ENCODE results near the gene LILRA2. TPM values are rescaled to one million over a fixed set of nuclear protein-coding genes. Genes with fewer than 3 reads are reported as not detected.

Gene LILRA2
- total and polyA plus RNA-seq, 2 experiments from 2014 or later: not detected

DNA sequence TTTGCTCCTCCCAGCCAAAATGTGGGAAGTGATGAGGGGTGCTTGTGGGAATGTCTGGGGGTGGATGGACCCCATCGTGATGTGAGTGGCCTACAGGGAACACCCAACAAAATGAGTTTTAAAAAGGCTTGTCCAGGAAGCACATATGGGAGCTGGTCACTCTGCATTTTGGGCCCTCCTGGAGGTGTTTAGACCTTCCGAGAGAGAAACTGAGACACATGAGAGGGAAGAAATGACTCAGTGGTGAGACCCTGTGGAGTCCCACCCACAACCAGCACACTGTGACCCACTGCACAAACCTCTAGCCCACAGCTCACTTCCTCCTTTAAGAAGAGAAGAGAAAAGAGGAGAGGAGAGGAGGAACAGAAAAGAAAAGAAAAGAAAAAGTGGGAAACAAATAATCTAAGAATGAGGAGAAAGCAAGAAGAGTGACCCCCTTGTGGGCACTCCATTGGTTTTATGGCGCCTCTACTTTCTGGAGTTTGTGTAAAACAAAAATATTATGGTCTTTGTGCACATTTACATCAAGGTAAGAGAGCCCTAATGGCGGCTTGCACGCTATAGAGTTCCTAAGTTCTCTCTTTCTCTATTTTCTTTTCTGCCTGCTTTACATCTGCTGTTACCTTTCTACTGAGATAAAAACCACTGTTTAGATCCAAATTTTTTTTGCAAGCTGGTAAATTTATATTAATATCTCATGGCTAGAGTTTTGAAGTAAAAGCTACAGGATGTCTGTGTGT is 43.4 kb downstream of the LILRA2 start:
- Histone ChIP-seq H3K27me3 (ENCODE audit: insufficient read depth) (no peaks in the 10 kb centered on the region), H3K27ac (ENCODE audit: low read depth) (no peak overlapping the region), H3K4me1 (ENCODE audit: insufficient read depth) (no peaks in the 10 kb centered on the region), H3K4me2 (no peak overlapping the region), H2AFZ (no peak overlapping the region), H3K79me2 (replicated peaks; ENCODE audit: insufficient read depth) (no peaks in the 10 kb centered on the region), H3K4me3 (no peak overlapping the region), H3K9me2 (ENCODE audit: insufficient read depth) (no peaks in the 10 kb centered on the region), H4K20me1 (replicated peaks; ENCODE audit: insufficient read depth) (no peaks in the 10 kb centered on the region), H3K36me3 (ENCODE audit: insufficient read depth) (no peaks in the 10 kb centered on the region), H3F3A (replicated peaks; ENCODE audit: low read depth) (no peaks in the 10 kb centered on the region)
- Mint-ChIP-seq H3K4me3 (no peak overlapping the region), H3K9me3 (peaks cover 91% of the 10 kb centered on the region), H3K27ac (no peak overlapping the region), H3K4me1 (no peaks in the 10 kb centered on the region), H3K27me3 (ENCODE audit: insufficient read depth, low read depth, poor library complexity) (peaks cover 2% of the 10 kb centered on the region), H3K36me3 (ENCODE audit: low read depth) (peaks cover 22% of the 10 kb centered on the region)
- DNase-seq (ENCODE audit: low spot score) (no peak), ATAC-seq (no peak)
- no peak for TF ChIP-seq JUNB (IDR thresholded peaks at IDR 0.05; ENCODE audit: unreplicated experiment)

DNA sequence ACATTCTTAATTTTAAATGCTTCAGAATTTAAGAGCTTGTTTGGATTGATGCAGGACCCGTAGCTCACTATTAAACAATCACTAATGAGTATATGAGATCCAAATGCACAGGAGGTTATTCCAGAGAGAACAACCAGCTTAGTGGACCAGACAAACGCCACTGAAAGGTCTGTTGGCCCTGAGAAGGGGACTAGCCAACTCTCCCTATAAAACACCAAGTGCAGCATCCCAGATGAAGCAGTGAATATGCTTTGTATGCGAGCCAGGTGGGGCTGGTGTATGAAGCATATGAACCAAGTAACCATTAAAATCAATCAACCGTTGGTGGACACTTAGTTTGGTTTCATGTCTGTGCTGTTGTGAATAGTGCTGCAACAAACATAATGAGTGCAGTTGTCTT is 46.9 kb downstream of the LILRA2 start:
- Histone ChIP-seq H3K36me3 (ENCODE audit: insufficient read depth) (no peaks in the 10 kb centered on the region), H3K4me1 (ENCODE audit: insufficient read depth) (no peaks in the 10 kb centered on the region), H2AFZ (no peak overlapping the region), H3K79me2 (replicated peaks; ENCODE audit: insufficient read depth) (no peaks in the 10 kb centered on the region), H3K4me3 (no peak overlapping the region), H3K4me2 (no peak overlapping the region), H3K27ac (ENCODE audit: low read depth) (no peak overlapping the region), H3K9me2 (ENCODE audit: insufficient read depth) (no peaks in the 10 kb centered on the region), H3F3A (replicated peaks; ENCODE audit: low read depth) (no peaks in the 10 kb centered on the region), H4K20me1 (replicated peaks; ENCODE audit: insufficient read depth) (no peaks in the 10 kb centered on the region), H3K27me3 (ENCODE audit: insufficient read depth) (no peaks in the 10 kb centered on the region)
- DNase-seq (ENCODE audit: low spot score) (no peak), ATAC-seq (no peak)
- no peak overlapping the region for H3K4me3 Mint-ChIP-seq
- H3K36me3 Mint-ChIP-seq (ENCODE audit: low read depth): peaks cover 25% of the 10 kb centered on the region
- H3K27ac Mint-ChIP-seq: no peak overlapping the region
- H3K9me3 Mint-ChIP-seq: peaks cover 86% of the 10 kb centered on the region
- no peaks in the 10 kb centered on the region for H3K4me1 Mint-ChIP-seq
- H3K27me3 Mint-ChIP-seq (ENCODE audit: insufficient read depth, low read depth, poor library complexity): peaks cover 2% of the 10 kb centered on the region
- TF ChIP-seq POLR2AphosphoS5 (IDR thresholded peaks at IDR 0.05; ENCODE audit: low read depth) (no peak), CREB1 (CRISPR knock-in tag; IDR thresholded peaks at IDR 0.05; ENCODE audit: low read depth) (no peak), ZNF331 (CRISPR knock-in tag; IDR thresholded peaks at IDR 0.05; ENCODE audit: low read depth) (no peak), EZH2 (IDR thresholded peaks at IDR 0.05; ENCODE audit: low read depth, unreplicated experiment) (no peak), NANOG (IDR thresholded peaks at IDR 0.05; ENCODE audit: borderline replicate concordance) (no peak), JUNB (IDR thresholded peaks at IDR 0.05; ENCODE audit: unreplicated experiment) (no peak), ZNF114 (CRISPR knock-in tag; IDR thresholded peaks at IDR 0.05) (no peak), STAT1 (IDR thresholded peaks at IDR 0.05; ENCODE audit: unreplicated experiment) (no peak)
- TF ChIP-seq, protein P1, sequence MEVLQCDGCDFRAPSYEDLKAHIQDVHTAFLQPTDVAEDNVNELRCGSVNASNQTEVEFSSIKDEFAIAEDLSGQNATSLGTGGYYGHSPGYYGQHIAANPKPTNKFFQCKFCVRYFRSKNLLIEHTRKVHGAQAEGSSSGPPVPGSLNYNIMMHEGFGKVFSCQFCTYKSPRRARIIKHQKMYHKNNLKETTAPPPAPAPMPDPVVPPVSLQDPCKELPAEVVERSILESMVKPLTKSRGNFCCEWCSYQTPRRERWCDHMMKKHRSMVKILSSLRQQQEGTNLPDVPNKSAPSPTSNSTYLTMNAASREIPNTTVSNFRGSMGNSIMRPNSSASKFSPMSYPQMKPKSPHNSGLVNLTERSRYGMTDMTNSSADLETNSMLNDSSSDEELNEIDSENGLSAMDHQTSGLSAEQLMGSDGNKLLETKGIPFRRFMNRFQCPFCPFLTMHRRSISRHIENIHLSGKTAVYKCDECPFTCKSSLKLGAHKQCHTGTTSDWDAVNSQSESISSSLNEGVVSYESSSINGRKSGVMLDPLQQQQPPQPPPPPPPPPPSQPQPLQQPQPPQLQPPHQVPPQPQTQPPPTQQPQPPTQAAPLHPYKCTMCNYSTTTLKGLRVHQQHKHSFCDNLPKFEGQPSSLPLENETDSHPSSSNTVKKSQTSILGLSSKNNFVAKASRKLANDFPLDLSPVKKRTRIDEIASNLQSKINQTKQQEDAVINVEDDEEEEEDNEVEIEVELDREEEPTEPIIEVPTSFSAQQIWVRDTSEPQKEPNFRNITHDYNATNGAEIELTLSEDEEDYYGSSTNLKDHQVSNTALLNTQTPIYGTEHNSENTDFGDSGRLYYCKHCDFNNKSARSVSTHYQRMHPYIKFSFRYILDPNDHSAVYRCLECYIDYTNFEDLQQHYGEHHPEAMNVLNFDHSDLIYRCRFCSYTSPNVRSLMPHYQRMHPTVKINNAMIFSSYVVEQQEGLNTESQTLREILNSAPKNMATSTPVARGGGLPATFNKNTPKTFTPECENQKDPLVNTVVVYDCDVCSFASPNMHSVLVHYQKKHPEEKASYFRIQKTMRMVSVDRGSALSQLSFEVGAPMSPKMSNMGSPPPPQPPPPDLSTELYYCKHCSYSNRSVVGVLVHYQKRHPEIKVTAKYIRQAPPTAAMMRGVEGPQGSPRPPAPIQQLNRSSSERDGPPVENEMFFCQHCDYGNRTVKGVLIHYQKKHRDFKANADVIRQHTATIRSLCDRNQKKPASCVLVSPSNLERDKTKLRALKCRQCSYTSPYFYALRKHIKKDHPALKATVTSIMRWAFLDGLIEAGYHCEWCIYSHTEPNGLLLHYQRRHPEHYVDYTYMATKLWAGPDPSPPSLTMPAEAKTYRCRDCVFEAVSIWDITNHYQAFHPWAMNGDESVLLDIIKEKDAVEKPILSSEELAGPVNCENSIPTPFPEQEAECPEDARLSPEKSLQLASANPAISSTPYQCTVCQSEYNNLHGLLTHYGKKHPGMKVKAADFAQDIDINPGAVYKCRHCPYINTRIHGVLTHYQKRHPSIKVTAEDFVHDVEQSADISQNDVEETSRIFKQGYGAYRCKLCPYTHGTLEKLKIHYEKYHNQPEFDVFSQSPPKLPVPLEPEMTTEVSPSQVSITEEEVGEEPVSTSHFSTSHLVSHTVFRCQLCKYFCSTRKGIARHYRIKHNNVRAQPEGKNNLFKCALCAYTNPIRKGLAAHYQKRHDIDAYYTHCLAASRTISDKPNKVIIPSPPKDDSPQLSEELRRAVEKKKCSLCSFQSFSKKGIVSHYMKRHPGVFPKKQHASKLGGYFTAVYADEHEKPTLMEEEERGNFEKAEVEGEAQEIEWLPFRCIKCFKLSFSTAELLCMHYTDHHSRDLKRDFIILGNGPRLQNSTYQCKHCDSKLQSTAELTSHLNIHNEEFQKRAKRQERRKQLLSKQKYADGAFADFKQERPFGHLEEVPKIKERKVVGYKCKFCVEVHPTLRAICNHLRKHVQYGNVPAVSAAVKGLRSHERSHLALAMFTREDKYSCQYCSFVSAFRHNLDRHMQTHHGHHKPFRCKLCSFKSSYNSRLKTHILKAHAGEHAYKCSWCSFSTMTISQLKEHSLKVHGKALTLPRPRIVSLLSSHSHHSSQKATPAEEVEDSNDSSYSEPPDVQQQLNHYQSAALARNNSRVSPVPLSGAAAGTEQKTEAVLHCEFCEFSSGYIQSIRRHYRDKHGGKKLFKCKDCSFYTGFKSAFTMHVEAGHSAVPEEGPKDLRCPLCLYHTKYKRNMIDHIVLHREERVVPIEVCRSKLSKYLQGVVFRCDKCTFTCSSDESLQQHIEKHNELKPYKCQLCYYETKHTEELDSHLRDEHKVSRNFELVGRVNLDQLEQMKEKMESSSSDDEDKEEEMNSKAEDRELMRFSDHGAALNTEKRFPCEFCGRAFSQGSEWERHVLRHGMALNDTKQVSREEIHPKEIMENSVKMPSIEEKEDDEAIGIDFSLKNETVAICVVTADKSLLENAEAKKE (CRISPR knock-in tag; IDR thresholded peaks at IDR 0.05): no peak
- TF ChIP-seq, protein P2, sequence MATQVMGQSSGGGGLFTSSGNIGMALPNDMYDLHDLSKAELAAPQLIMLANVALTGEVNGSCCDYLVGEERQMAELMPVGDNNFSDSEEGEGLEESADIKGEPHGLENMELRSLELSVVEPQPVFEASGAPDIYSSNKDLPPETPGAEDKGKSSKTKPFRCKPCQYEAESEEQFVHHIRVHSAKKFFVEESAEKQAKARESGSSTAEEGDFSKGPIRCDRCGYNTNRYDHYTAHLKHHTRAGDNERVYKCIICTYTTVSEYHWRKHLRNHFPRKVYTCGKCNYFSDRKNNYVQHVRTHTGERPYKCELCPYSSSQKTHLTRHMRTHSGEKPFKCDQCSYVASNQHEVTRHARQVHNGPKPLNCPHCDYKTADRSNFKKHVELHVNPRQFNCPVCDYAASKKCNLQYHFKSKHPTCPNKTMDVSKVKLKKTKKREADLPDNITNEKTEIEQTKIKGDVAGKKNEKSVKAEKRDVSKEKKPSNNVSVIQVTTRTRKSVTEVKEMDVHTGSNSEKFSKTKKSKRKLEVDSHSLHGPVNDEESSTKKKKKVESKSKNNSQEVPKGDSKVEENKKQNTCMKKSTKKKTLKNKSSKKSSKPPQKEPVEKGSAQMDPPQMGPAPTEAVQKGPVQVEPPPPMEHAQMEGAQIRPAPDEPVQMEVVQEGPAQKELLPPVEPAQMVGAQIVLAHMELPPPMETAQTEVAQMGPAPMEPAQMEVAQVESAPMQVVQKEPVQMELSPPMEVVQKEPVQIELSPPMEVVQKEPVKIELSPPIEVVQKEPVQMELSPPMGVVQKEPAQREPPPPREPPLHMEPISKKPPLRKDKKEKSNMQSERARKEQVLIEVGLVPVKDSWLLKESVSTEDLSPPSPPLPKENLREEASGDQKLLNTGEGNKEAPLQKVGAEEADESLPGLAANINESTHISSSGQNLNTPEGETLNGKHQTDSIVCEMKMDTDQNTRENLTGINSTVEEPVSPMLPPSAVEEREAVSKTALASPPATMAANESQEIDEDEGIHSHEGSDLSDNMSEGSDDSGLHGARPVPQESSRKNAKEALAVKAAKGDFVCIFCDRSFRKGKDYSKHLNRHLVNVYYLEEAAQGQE (IDR thresholded peaks at IDR 0.05; ENCODE audit: unreplicated experiment): no peak
- TF ChIP-seq, protein P3, sequence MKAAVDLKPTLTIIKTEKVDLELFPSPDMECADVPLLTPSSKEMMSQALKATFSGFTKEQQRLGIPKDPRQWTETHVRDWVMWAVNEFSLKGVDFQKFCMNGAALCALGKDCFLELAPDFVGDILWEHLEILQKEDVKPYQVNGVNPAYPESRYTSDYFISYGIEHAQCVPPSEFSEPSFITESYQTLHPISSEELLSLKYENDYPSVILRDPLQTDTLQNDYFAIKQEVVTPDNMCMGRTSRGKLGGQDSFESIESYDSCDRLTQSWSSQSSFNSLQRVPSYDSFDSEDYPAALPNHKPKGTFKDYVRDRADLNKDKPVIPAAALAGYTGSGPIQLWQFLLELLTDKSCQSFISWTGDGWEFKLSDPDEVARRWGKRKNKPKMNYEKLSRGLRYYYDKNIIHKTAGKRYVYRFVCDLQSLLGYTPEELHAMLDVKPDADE (IDR thresholded peaks at IDR 0.05): no peak
